GM12873 (cell line): ENCODE measurements around the gene LINC00305.

Experiments used
- CTCF ChIP-seq: IDR thresholded peaks from 2 replicates; pipeline ENCODE4 v1.5.1; 2012; ENCODE audit warnings: low read depth, mild to moderate bottlenecking, moderate library complexity, low read length, control low read depth; ENCODE audit not compliant: insufficient read depth; ENCODE audit errors: missing control alignments

Gene LINC00305

GRCh38 chr18:64118406-64118805 lies 30.5 kb downstream of the LINC00305 start:
- no peak for TF ChIP-seq CTCF

- no peak for TF ChIP-seq CTCF
Measured at GRCh38 chr18:64116571-64117175, 32.2 kb downstream of the LINC00305 start.

- no peak for TF ChIP-seq CTCF
Measured at GRCh38 chr18:64115881-64116280, 33.0 kb downstream of the LINC00305 start.

GRCh38 chr18:64111950-64112349 lies 36.9 kb downstream of the LINC00305 start:
- TF ChIP-seq CTCF, result no peak

- TF ChIP-seq CTCF, result no peak
Measured at GRCh38 chr18:64110692-64111480, 38.0 kb downstream of the LINC00305 start.

- TF ChIP-seq CTCF, result no peak
Measured at GRCh38 chr18:64103986-64104385, 44.9 kb downstream of the LINC00305 start.

GRCh38 chr18:64100116-64100922 lies 48.6 kb downstream of the LINC00305 start:
- TF ChIP-seq CTCF, result no peak
